DLD1 (cell line): ENCODE measurements around the gene ADAM10.

ENCODE experiments used
- in situ Hi-C: cut with HindIII; loops from 2 replicates; pipeline ENCODE4 v1.10.0; 2017; ENCODE audit warnings: low sequenced_read_pairs

ADAM10 gene

GRCh38 chr15:58716027-58716426 lies 33.5 kb downstream of the ADAM10 start:
- in situ Hi-C loops: no loop called here

DNA sequence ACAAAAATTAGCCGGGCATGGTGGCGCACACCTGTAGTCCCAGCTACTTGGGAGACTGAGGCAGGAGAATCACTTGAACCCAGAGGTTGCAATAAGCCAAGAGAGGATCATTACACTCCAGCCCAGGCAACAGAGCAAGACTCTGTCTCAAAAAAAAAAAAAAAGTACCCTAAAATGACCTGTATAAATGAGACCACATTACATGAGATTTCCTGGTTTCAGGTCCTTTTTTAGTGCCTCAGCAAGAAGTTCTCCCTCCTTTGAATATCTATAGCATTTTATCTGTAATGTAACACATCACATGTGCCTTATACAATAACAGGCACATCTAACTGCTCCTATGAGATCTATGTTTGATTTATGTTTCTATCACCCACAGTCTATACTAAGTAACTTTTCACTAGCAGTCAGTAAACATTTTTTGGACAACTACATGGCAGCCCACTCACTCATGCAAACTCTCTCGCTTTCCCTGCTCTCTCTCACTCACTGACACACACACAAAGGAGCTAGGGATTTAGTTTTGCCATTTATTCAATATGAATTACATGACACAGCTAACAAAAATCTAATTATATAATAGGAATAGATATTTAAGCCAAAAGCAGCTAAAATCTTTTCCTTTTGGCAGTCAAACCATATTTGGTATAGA lies 34.1 kb downstream of the ADAM10 start:
- in situ Hi-C loops: no loop called here

DNA sequence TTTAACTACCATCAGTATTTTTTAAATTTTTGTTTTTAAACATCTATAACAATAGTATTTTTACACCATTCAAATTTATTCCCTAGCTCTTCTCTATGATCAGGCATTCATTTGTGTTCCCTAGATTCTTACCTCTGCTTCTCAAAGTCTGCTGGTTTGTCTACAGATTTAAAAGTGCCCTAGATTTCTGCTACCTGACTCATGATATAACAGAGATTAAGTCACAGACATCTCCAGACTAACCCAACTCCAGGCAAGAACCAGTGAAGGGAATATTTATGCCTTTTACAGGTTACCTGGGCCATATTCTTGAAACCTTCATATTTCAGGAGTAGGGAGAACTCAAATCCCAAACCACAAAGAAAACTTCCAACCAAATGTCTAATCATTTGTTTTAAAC lies 38.8 kb downstream of the ADAM10 start:
- in situ Hi-C loops: no loop called here

DNA sequence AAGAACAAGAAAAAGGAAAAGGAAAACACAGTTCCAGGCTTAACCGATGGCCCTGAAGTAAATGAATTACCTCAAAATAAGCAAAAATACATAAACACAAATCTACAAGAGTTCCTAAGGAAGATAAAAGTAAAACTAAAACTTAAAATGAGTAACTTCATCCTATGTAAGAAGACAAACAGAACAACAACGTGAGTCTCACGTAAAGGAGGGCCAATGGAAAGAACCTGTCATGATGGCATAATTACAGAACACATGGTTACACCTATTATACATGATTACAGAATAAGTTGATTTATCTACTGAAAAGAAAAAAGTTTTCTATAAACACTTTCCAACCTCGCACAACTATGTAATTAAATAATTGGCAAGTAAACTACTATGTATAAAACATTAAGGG lies 42.1 kb downstream of the ADAM10 start:
- in situ Hi-C loops: no loop called here

- in situ Hi-C loops: no loop called here
Observed at GRCh38 chr15:58705105-58705504, 44.4 kb downstream of the ADAM10 start.

DNA sequence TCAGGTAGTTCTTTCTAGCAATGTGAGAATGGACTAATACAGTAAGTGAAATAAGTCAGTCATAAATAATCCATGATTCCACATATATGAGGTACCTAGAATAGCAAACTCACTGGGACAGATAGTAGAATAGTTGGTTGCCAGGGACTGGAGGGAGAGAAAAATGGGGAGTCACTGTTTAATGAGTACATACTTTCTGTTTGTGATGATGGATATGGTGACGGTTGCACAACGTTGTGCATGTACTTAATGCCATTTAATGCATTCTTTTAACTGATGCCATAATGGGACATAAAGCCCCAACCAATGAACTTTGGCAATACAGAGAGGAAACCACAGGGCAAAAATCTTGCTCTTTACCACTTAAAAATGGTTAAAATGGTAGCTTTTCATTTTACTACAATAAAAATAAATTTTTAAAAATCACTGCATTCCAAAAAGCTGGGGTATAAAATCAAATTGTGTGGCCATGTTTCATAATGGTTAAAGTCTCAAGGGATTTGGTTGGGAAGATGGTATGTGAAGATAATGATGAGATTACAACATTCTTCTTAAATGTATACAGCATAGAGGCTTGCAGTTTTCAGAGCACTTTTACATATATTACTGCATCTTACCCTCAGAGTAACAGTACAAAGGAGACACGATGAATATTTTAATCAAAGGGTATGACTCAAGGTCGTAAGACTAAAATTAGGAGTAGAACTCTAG lies 45.2 kb downstream of the ADAM10 start:
- in situ Hi-C loops: no loop called here

DNA sequence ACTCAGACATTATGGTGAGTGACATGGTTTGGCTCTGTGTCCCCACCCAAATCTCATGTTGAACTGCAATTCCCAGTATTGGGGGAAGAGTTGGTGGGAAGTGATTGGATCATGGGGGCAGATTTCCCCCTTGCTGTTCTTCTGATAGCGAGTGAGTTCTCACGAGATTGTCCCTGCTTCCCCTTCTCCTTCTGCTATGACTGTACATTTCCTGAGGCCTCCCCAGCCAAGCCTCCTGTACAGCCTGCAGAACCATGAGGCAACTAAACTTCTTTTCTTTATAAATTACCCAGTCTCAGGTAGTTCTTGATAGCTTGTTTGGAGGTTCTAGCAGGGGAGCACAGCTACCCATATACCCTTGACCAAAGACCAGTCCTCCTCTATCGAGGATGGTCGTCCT lies 45.9 kb downstream of the ADAM10 start:
- in situ Hi-C loops: no loop called here

DNA sequence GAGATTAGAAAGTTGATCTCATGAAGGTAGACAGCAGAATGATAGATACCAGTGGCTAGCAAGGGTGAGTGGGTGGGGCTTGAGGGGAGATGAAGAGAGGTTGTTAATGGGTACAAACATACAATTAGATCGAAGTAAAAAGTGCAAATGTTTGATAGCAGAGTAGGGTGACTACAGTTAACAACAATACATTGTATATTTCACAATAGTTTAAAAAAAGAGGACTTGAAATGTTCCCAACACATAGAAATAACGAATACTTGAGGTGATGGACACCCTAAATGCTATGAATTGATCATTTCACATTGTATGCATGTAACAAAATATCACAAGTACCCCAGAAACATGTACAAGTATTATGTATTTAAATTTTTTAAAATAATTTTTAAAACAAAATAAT lies 47.3 kb downstream of the ADAM10 start:
- in situ Hi-C loops: no loop called here

- in situ Hi-C loops: no loop called here
Observed at GRCh38 chr15:58701376-58701775, 48.1 kb downstream of the ADAM10 start.

DNA sequence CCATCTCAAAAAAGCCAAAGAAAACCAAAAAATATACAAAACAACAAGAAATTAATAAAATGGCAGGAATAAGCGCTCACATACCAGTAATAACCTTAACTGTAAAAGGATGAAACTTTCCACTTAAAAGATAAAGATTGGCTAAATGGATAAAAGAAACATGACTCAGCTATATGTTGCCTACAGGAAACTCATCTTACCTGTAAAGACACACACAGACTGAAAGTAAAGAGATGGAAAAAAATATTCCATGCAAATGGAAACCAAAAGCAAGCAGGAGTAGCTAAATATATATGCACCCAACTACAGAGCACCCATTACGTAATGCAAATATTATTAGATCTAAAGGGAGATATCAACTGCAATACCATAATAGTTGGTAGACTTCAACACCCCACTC lies 49.7 kb downstream of the ADAM10 start:
- in situ Hi-C loops: no loop called here

GRCh38 chr15:58698887-58699641 lies 50.4 kb downstream of the ADAM10 start:
- in situ Hi-C loops: no loop called here

- in situ Hi-C loops: no loop called here
Observed at GRCh38 chr15:58697220-58697619, 52.3 kb downstream of the ADAM10 start.

- in situ Hi-C loops: no loop called here
Observed at GRCh38 chr15:58696738-58697137, 52.8 kb downstream of the ADAM10 start.

GRCh38 chr15:58694641-58695398 lies 54.7 kb downstream of the ADAM10 start:
- in situ Hi-C loops: no loop called here

DNA sequence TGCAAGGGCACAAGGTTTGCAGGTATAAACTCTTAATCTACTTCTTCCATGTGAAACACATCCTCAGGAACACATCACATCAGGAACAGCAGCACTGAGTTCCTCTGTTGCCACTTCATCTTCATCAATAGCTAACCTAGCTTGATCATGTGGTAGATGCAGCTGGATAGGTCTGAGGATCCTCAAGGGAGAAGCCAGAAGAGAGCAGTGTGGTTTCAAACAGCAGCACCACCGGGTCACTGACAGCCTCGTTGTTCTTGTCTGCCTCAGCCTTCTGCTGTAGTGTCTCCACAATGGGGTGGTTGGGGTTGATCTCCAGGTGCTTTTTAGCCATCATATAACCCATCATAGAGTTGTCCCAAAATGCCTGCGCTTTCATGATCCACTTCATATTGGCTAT lies 58.8 kb downstream of the ADAM10 start:
- in situ Hi-C loops: no loop called here

DNA sequence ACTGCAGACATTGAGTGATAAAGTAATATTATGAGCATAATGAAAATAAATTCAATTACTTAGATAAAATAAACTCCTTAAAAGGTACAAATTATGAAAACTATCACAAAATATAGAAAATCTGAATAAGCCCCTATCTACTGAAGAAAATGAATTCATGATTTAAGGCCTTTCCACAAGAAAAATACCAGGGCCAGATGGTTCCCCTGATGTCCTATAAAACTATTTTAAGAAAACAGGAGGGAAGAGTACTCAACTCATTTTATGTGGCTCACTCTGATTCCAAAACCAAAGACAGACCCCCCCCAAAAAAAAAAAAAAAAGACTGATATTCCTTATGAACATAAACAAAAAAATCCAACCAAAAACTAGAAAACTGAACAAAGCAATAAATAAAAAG lies 59.9 kb downstream of the ADAM10 start:
- in situ Hi-C loops: no loop called here

DNA sequence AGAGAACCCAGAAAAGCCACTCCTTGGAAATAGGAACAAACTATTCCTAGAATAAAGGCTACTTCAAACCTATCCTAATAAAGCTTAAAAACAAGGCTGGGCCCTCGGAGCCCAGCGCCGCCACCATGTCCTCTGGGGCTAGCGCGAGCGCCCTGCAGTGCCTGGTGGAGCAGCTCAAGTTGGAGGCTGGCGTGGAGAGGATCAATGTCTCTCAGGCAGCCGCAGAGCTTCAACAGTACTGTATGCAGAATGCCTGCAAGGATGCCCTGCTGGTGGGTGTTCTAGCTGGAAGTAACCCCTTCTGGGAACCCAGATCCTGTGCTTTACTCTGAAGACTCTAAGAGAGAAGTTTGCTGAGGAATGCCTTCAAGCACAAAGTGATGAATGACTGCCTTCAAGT lies 63.2 kb downstream of the ADAM10 start:
- in situ Hi-C loops: no loop called here

DNA sequence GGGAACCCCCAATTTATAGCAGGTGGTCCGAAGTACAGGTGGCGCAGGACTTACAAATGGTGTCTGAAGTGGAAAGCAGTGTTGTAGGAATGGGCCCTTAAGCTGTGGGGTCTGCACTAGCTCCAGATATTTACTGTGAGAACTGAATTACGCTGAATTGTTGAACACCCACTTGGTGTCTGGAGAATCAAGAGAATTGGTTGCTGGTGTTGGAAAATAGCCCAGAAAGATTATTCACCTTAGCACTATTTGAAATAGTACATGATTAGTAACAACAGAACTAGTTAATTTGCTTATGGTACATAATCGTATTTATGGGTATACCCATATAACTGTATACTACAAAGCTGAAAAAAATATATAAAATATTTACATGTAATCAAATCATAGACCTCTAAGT lies 64.8 kb downstream of the ADAM10 start:
- in situ Hi-C loops: no loop called here

- in situ Hi-C loops: no loop called here
Observed at GRCh38 chr15:58684036-58684710, 65.3 kb downstream of the ADAM10 start.

DNA sequence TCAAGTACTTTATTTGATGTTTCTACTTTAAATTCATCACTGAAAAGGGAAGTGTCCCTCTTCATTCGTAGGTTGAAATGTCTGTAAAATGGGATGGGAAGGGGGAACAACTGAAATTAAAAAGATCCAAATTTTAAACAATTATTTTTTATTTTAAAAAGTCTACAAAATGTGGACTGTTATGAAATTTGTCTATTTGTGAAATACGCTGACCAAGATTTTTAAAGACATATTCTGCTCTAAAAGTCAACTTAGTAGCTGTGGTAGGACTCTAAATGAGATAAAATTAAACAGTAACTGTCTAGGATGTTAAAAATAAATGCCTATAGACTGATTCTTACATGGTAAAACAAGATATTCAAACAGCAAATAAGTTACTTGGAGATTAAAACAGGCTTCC lies 67.3 kb downstream of the ADAM10 start:
- in situ Hi-C loops: no loop called here

DNA sequence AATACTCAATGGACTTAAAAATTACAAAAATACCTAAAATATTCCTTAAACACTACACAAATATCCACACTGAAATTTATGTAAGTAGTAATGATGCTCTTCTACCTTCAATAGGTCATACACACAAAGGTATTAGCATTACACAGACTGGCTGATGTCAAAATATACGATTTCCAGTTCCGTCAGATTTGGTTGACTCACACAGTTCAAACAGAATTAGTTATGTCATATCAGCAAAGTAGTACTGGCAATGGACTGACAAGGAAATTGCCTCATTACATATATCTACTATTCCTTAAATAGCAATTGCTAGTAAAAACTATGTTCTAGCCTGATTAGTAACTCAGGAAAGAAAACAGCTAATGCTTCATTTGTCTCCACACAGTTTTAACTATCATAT lies 70.8 kb downstream of the ADAM10 start:
- in situ Hi-C loops: no loop called here
